ENCODE data around the gene MYOM1.
A peak's percentile ranks its signal among the peaks of the same experiment; 100 is the strongest.

The MYOM1 gene

GRCh38 chr18:3147935-3148554 lies 71.7 kb downstream of the MYOM1 start:
- DNase-seq: no peak

DNA sequence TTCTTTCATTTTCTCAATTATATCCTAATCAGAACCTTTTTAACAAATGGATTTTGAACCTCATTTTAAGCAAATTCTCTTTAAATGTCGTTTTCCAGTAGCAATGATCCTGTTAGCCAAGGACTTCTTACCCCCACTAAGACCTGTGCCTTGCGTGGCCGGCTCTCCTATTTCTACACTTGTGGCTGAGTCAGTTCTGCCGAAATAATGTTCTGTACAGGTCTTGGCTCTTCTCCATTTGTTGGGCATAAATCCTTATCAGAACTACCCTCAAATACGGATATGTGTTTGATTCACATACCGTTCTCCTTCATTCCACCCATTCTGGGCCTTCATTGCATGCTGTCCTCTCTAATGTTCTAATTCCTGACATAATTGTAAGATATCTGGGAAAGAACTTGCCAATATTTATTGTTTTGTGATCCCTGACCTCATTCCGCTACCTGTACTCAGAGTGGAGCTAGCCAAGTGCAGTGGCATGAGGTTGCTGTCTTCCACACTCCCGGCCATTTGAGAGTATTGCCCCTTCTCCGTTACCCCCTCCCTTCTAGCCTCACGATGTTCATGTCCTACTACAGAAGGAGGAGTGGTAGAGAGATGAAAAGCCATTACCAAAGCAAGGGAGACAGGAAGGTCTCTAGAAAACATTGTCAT lies 78.7 kb downstream of the MYOM1 start:
- no peak for DNase-seq

- no peak for DNase-seq
Measured at GRCh38 chr18:3140342-3140741, 79.4 kb downstream of the MYOM1 start.

GRCh38 chr18:3139406-3139805 lies 80.4 kb downstream of the MYOM1 start:
- no peak for DNase-seq

DNA sequence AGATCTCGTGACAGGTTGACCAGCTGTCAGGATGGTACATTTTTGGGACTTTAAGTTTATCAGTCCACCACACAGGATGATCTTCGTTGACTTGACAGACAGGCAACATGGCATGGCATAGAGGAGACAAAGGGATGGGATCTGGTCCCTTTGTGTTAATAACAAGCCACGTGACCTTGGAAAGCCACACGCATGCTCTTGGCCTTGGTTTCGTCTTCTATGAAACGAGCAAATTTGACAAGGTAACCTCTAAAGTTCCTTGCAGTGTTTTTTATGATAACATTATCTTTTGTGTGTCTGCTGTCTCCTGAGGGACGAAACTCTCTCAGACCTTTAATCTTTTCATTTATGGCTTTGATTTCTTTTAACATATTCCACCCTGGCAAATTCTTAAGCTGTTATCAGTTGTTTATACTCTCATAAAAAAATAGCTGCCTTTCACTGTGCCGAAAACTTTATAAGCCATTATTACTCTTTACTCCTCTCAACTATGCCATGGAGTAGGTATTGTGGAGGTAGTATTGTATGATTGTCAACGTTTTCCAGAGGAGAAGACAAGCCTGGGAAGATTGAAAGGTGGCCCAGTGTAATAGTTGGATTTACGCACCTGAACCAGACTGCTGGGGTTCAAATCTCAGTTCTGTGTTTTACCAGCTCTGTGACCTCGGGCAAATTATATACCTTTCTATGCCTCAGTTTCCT lies 81.3 kb downstream of the MYOM1 start:
- DNase-seq: no peak

DNA sequence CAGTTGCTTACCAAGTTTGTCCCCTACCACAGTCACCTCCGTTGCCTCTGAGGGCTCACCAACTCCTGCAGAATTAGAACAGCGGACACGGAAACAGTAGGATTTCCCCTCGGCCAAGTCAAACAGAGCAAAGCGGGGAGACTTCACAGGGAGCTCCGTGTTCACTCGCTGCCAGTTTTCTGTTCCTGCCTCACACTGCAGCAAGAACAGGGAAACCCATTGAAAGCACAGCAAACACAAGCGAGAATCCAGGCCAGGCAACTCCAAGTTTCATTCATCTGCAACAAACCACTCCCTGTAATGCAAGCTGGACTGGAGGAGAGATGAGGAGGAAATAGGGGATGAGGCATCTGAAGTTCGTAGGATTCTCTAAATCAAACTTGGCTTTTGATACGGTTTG lies 84.2 kb downstream of the MYOM1 start:
- no peak for DNase-seq

- no peak for DNase-seq
Measured at GRCh38 chr18:3132700-3133099, 87.1 kb downstream of the MYOM1 start.

GRCh38 chr18:3130344-3130743 lies 89.4 kb downstream of the MYOM1 start:
- no peak for DNase-seq

DNA sequence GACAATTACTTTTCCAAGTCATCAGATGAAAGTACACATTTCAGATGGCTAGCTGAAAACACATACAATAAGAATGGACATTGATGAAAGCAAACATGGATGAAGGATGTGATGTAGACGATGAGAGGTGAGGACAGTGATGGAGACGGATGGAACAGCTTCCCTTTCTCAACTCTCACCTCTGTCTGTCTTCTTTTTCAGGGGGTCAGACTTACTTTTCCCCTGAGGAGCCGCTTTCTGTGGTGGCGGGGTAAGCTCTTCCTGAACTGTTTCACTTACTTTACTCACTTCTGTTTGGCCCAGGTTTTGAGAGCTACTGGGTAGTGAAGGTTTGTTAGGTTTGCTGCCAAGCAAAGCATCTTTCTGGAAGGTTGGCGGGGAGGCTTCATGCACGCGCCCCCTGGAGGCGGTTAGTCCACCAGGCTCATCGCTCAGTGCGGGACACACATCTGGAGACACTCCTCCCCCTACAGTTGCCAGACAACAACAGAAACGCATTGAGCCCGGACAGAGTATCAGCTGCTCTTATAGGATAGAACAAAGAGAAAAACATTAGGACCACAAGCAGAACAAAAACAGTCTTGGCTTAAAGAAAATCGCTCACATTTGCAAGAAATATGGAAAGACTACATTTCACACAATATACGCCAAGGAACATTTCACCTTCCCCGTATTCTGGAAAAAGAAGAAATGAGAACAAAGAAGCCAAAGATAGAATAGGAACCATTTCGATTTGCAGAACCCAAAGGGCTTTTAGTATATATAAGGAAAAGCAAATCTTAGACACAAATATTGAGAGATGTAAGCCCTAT lies 90.5 kb downstream of the MYOM1 start:
- peak; percentile 6 for DNase-seq

DNA sequence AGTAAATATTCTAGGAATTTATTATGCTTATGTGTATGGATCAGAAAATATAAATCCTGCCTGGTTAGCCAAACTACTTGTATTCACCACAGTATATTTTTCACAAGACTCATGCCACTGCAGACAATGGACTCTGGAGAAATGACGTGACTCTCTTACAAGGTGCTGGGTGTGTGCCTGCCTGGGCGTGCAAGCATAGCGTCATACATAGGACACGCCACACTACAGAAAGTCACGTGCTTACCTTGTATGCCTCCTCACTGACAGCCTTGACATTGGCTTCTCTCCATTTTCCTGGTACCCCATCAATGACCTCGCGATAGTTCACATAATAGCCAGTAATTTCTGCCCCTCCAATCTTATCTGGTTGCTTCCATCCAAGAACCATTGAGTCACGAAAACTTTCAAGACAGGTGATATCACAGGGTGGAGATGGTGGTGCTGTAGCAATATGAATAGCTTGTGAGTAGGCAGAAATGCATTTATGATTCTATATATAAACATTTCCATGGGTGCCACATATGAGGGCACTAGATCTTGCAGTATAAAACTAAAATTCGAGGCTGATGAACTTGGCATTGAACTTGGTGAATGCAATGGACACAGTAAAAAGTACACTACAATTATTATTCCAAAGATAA lies 93.2 kb downstream of the MYOM1 start:
- no peak for DNase-seq

DNA sequence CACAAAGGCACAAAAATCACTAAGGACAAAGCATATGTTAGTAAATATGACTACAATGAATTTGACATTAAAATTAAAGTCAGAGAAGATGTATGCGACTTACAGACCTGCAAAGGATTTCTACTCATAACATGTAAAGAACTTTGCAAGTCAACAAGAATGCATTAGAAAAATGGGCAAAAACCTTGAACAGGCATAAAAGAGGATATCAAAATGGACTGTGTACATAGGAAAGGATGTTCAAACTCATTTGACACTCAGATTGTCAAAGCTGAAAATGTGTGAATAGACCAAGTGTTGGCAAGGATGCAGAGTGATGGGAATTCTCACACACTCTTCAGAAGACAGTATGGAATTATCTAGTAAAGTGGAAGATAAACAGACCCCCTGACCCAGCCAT lies 94.9 kb downstream of the MYOM1 start:
- no peak for DNase-seq

DNA sequence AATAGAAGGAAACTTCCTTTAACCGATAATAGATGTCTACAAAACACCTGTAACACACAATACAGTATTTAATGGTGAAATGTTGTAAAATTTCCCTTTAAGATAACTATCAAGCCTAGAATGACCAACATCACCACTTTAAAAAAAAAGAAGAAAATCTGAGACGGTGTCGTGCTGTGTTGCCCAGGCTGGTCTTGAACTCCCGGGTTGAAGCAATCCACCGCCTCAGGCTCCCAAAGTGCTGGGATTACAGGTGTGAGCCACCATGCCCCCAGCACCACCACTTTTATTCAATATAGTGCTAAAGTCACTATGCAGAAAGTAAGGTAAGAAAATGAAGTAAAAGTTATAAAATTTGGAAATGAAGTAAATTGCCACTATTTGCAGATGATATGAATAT lies 96.9 kb downstream of the MYOM1 start:
- no peak for DNase-seq

DNA sequence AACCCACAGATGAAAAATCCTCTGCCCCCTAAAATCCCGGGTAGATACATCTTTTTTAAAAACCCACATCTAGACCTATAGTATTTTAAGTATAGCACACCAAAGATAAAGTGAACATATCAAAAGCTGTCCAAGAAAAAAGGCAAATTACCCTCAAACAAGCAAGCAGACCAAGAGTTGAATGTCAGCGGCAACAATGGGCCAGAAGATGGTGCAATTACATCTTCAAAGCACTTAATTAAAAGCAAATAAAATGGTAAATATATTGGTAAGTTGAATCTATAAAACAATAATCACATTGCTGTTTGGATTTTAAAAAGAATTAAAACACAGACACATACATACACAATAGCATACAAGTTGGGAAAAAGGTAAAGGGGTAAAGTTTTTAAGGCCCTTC lies 98.5 kb downstream of the MYOM1 start:
- DNase-seq: no peak

DNA sequence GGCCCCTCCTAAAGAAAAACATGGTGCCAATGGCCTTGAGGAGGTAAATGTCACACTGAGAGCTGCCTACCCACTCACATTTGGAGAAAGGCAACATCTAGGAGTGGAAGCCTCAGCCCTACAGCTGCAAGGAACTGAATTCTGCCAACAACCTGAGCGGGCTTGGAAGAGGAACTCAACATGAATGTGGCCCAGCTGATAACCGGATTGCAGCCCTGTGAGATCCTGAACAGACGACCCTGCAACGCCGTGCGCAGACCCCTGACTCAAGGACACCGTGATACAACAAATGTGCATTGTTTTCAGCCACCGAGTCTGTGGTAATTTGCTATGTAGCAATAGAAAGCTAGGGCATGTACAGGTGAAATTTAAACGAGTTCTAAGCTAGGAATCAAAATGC lies 99.4 kb downstream of the MYOM1 start:
- DNase-seq: no peak

GRCh38 chr18:3119401-3120341 lies 100.1 kb downstream of the MYOM1 start:
- DNase-seq: no peak

DNA sequence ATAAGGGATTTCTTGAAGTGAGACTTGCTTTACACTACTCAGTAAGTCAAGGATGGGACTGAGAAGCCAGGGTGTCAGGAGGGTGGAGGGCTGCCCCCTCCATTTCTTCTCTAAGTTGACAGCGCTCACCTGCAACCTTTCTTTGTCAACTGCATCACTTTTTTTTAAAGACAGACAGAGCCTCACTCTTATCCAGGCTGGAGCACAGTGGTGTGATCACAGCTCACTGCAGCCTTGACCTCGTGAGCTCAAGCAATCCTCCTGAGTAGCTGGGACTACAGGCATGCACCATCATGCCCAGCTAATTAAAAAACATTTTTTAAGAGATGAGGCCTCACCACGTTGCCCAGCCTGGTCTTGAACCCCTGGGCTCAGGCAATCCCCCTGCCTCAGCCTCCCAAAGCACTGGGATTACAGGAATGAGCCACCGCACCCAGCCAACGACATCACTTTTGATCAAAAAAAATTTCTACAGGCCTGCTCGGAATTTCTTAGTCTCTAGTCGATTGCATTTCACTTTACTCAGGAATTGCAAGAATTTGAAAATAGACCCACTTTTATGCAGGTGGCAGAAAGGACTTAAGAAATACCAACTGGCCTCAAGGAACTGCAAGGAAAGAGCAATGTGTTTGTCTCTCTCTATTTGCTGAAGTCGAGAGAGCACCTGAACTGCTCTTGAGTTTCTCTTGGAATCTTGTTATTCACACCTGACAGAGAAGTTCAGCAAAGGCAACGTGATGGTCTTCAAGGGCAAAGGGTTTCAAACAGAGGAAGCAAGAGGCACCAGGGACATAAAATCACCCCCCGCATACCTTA lies 101.4 kb downstream of the MYOM1 start:
- no peak for DNase-seq

DNA sequence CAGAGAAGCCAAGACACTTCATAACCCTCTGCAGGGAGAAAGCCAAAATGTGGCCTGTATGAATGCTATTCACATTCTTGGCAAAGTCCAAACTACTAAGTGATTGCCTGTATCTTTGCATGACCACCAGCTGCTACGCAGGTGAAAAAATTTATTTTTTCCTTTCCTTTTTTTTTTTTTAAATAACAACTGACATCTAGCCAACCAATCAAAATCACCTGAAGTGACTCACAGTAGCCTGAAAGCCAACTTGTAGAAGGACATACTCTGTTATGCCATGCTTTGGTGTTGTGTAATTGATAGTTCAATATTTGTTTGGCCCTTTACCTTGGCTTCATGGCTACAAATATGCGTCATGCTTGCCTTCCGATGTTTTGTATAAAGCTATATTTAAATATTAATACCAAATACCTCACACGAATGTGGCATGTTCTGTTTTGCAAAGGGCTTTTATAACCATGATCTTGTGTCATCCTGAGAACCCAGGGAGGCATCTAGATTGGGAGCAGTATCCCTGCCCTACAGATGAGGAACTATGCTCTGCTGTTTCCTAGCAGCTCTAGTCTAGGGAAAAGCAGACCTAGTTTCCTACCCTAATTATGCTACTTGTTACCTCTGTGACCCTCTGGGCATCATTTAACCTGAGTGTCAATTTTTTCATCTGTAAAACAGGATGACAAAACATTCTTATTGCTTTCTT lies 102.1 kb downstream of the MYOM1 start:
- DNase-seq: no peak

DNA sequence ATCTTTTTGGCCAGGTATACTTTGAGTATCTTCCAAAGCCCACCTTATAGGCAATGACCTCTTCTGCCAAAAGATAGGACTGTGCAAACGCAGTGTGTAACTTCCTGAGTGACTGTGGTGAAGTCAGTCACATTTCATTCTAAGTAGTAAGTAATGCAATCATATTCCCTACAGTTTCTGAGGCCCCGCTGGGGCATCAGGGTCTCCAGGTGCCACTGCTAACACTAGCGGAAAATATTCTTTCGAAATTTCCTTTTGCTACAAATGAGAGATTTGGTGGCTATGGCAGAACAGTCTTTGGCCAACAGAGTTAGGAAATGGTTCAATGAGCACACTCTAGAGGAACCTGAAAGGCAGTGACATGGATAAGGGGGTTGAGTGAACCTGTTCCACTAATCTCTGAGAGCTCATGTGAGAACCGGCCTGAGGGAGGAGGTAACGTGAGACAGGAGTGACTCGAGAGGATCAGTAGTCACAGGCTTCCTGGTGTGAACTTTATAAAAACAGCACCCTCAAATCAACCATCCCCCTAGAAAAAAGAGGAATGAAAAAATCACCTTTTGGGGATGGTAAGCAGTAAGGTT lies 104.2 kb downstream of the MYOM1 start:
- no peak for DNase-seq

DNA sequence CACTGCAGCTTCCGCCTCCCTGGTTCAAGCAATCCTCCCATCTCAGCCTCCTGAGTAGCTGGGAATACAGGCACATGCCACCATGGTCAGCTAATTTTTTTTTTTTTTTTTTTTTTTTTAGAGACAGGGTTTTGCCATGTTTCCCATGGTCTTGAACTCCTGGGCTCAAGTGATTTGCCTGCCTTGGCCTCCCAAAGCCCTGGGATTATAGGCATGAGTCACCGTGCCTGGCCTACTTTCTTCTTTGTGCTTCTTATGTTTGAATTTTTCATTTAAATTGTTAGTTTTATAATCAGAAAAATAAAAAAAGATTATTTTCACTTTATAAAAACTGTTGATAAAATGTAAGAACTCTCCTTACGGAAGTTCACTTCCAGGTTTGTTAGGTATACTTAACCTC lies 105.3 kb downstream of the MYOM1 start:
- DNase-seq: no peak

DNA sequence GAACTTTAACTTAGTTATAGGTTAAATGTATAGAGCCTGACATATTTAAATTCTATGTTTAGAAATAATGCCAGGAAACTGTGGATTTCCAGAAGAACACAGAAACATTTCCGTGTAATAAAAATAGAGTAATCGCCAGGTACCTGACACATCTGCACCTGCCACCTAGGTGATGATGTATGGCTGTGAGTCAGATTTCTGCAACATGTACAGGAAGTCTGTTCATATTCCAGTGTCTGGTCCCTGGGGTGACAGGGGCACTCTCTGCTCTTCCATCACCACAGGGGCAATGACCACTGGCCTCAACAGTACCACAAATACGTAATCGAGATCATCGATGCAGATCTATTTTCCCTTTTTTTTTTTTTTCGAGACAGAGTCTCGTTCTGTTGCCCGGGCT lies 105.7 kb downstream of the MYOM1 start:
- DNase-seq: no peak
